HCT116 (cell line): ENCODE measurements around the gene KCND3. TPM values are rescaled to one million over a fixed set of nuclear protein-coding genes. Genes with fewer than 3 reads are reported as not detected.

ENCODE experiments used
- ATAC-seq: fragments of 200-7000 bp; cut with Tn5 transposase; 2 replicates; pipeline ENCODE4 v1.9.1; 2020; ENCODE audit warnings: mild to moderate bottlenecking, moderate library complexity
- BruUV-seq: library from RNA; stranded (reverse); fragments of 400-500 nt; replicated peaks from 2 replicates; lab custom pipeline; 2021; lab: Mats Ljungman, UMichigan
- CTCF ChIA-PET: fragments of 300-600 bp; sonication (Branson Sonifier 250); formaldehyde crosslinking; loops from one replicate; lab custom pipeline; 2021; ENCODE audit warnings: antibody characterized with exemption; lab: Charles Lee
- POLR2A ChIA-PET: fragments of 300-600, 350-600 bp; sonication (Branson Sonifier 250); formaldehyde crosslinking; loops from one replicate; lab custom pipeline; 2021; ENCODE audit warnings: antibody characterized with exemption; lab: Charles Lee
- RAD21 ChIA-PET, 2 experiments: fragments of 300-600 bp; sonication (Branson Sonifier 250); formaldehyde crosslinking; loops; one replicate each; lab custom pipeline; 2023; ENCODE audit warnings: low total read pairs in 2 of 2; ENCODE audit not compliant: uncharacterized antibody in 2 of 2, unreplicated experiment in 2 of 2, low non-redundant PET in 1 of 2; lab: Charles Lee
- DNase-seq: peaks from one replicate; pipeline ENCODE4 v3.0.0-alpha.2; 2010; ENCODE audit warnings: low read depth, low spot score
- H2AFZ ChIP-seq: fragments of 200-600 bp; shearing (Covaris generic), sonication (generic); 2 replicates; pipeline ENCODE4 v1.6.1; 2017; ENCODE audit warnings: low read depth, mixed run types, mixed read lengths, antibody characterized with exemption, low read length; ENCODE audit not compliant: poor library complexity, severe bottlenecking
- H3K27ac ChIP-seq: 2 replicates; pipeline ENCODE4 v1.5.1; 2012; ENCODE audit warnings: low read depth, low read length
- H3K27me3 ChIP-seq: fragments of 200-600 bp; sonication (generic); 2 replicates; pipeline ENCODE4 v1.6.1; 2016; ENCODE audit warnings: mixed run types, low read length, mixed read lengths; ENCODE audit not compliant: insufficient read depth
- H3K36me3 ChIP-seq, 2 experiments: fragments of 200-500 bp in 1 of 2; fragments of 200-600 bp in 1 of 2; sonication (Bioruptor generic) in 1 of 2; sonication (generic) in 1 of 2; 2 replicates each; pipeline versions ENCODE4 v1.5.1 to v1.6.1; 2014 to 2016; ENCODE audit warnings: low read length in 2 of 2, inconsistent platforms in 1 of 2, mixed read lengths in 1 of 2, mixed run types in 1 of 2; ENCODE audit not compliant: insufficient read depth in 2 of 2, control insufficient read depth in 1 of 2
- H3K4me1 ChIP-seq, 2 experiments: fragments of 200-600 bp in 1 of 2; sonication (generic) in 1 of 2; 2 replicates each; pipeline versions ENCODE4 v1.5.1 to v1.6.1; 2012 to 2017; ENCODE audit warnings: low read length in 2 of 2, inconsistent platforms in 1 of 2, mild to moderate bottlenecking in 1 of 2, mixed read lengths in 1 of 2, mixed run types in 1 of 2, moderate library complexity in 1 of 2; ENCODE audit not compliant: insufficient read depth in 2 of 2, control insufficient read depth in 1 of 2
- H3K4me2 ChIP-seq: fragments of 200-600 bp; sonication (generic); 2 replicates; pipeline ENCODE4 v1.6.1; 2017; ENCODE audit warnings: mixed run types, low read length, mixed read lengths
- H3K4me3 ChIP-seq, 2 experiments: fragments of 200-600 bp in 1 of 2; sonication (generic) in 1 of 2; replicated peaks in 1 of 2; 2 replicates each; pipeline ENCODE4 v1.5.1; 2011 to 2016; ENCODE audit warnings: low read length in 2 of 2, control low read depth in 1 of 2, low read depth in 1 of 2, mild to moderate bottlenecking in 1 of 2, mixed read lengths in 1 of 2, mixed run types in 1 of 2
- H3K79me2 ChIP-seq: fragments of 200-600 bp; sonication (generic); 2 replicates; pipeline ENCODE4 v1.6.1; 2017; ENCODE audit warnings: mild to moderate bottlenecking, mixed run types, low read length, moderate library complexity, mixed read lengths; ENCODE audit not compliant: insufficient read depth
- H3K9ac ChIP-seq: fragments of 200-600 bp; sonication (generic); 2 replicates; pipeline ENCODE4 v1.6.1; 2016; ENCODE audit warnings: low read length, mixed read lengths
- H3K9me2 ChIP-seq: fragments of 200-600 bp; sonication (generic), shearing (Covaris generic); 2 replicates; pipeline ENCODE4 v1.6.1; 2017; ENCODE audit warnings: mixed run types, mild to moderate bottlenecking, moderate library complexity; ENCODE audit not compliant: insufficient read depth
- H3K9me3 ChIP-seq, 2 experiments: fragments of 200-500 bp in 1 of 2; fragments of 200-600 bp in 1 of 2; sonication (Bioruptor generic) in 1 of 2; sonication (generic) in 1 of 2; 2 replicates each; pipeline ENCODE4 v1.6.1; 2014 to 2017; ENCODE audit warnings: low read length in 2 of 2, mixed read lengths in 2 of 2, inconsistent platforms in 1 of 2, low read depth in 1 of 2, mild to moderate bottlenecking in 1 of 2, mixed run types in 1 of 2, moderate library complexity in 1 of 2; ENCODE audit not compliant: control insufficient read depth in 1 of 2, insufficient read depth in 1 of 2
- H4K20me1 ChIP-seq: fragments of 200-600 bp; sonication (generic), shearing (Covaris generic); 2 replicates; pipeline ENCODE4 v1.6.1; 2017; ENCODE audit warnings: mixed run types, mild to moderate bottlenecking, moderate library complexity; ENCODE audit not compliant: insufficient read depth
- CTCF ChIP-seq, 3 experiments: fragments of 200-600 bp in 1 of 3; sonication (generic) in 1 of 3; IDR thresholded peaks in 2 of 3; conservative IDR thresholded peaks in 1 of 3; 2 replicates each; pipeline ENCODE4 v1.5.1; 2012 to 2017; ENCODE audit warnings: low read depth in 2 of 3, low read length in 2 of 3, antibody characterized with exemption in 1 of 3, borderline replicate concordance in 1 of 3, control low read depth in 1 of 3, mild to moderate bottlenecking in 1 of 3, mixed read lengths in 1 of 3, mixed run types in 1 of 3, moderate library complexity in 1 of 3; ENCODE audit not compliant: insufficient read depth in 1 of 3
- EGR1 ChIP-seq: IDR thresholded peaks from 2 replicates; pipeline ENCODE4 v1.6.1; 2012; ENCODE audit warnings: low read depth
- ELF1 ChIP-seq: IDR thresholded peaks from 2 replicates; pipeline ENCODE4 v1.6.1; 2012; ENCODE audit warnings: low read depth, borderline replicate concordance
- EZH2 ChIP-seq: fragments of 200-600 bp; sonication (generic); IDR thresholded peaks from 2 replicates; pipeline ENCODE4 v1.6.1; 2017; ENCODE audit warnings: antibody characterized with exemption, mixed run types
- EZH2phosphoT487 ChIP-seq: fragments of 200-600 bp; IDR thresholded peaks from 2 replicates; pipeline ENCODE4 v1.6.1; 2018; ENCODE audit warnings: antibody characterized with exemption, borderline replicate concordance
- FOSL1 ChIP-seq: IDR thresholded peaks from 2 replicates; pipeline ENCODE4 v1.6.1; 2012; ENCODE audit warnings: low read depth
- MAX ChIP-seq: IDR thresholded peaks from 2 replicates; pipeline ENCODE4 v1.6.1; 2012
- POLR2A ChIP-seq: IDR thresholded peaks from 2 replicates; pipeline ENCODE4 v1.7.0; 2011; ENCODE audit warnings: borderline replicate concordance; ENCODE audit not compliant: insufficient read depth, insufficient read length; ENCODE audit errors: extremely low read depth
- POLR2AphosphoS5 ChIP-seq: IDR thresholded peaks from 2 replicates; pipeline ENCODE4 v1.6.1; 2011; ENCODE audit warnings: mild to moderate bottlenecking, low read depth, low read length, moderate library complexity
- RAD21 ChIP-seq: IDR thresholded peaks from 2 replicates; pipeline ENCODE4 v1.6.1; 2012; ENCODE audit warnings: low read depth, mild to moderate bottlenecking
- SIN3A ChIP-seq: IDR thresholded peaks from 2 replicates; pipeline ENCODE4 v1.6.1; 2012; ENCODE audit warnings: low read depth
- SP1 ChIP-seq: IDR thresholded peaks from 2 replicates; pipeline ENCODE4 v1.6.1; 2012; ENCODE audit warnings: low read depth
- SRF ChIP-seq: IDR thresholded peaks from 2 replicates; pipeline ENCODE4 v1.6.1; 2012; ENCODE audit warnings: low read depth
- TCF7L2 ChIP-seq: IDR thresholded peaks from 2 replicates; pipeline ENCODE4 v1.7.0; 2011; ENCODE audit warnings: borderline replicate concordance, inconsistent platforms; ENCODE audit not compliant: insufficient read depth, insufficient read length; ENCODE audit errors: extremely low read depth
- ZFX ChIP-seq: fragments of 450-650 bp; IDR thresholded peaks from 2 replicates; pipeline ENCODE4 v1.6.1; 2017
- ZNF274 ChIP-seq: fragments of 200-500 bp; sonication (Bioruptor generic); IDR thresholded peaks from 2 replicates; pipeline ENCODE4 v1.6.1; 2014; ENCODE audit warnings: mild to moderate bottlenecking, low read depth, low read length, inconsistent platforms
- intact Hi-C: fragments of 100-400 bp; cut with micrococcal nuclease; formaldehyde crosslinking; loops from 2 replicates; pipeline ENCODE4 v1.10.0; 2022
- total RNA-seq: library from RNA; stranded (reverse); gene quantifications from one replicate; pipeline ENCODE4 v1.2.1, GENCODE V29; 2021; ENCODE audit not compliant: unreplicated experiment
- TF ChIP-seq, protein P1 (sequence below): IDR thresholded peaks from 2 replicates; pipeline ENCODE4 v1.6.1; 2012; ENCODE audit warnings: low read depth

The KCND3 gene
- total RNA-seq, 1 experiment from 2014 or later, result 0.44 TPM

- TF ChIP-seq ELF1, result no peak
Measured at GRCh38 chr1:111903871-111904449, 85.5 kb downstream of the KCND3 start (continued).

- no peaks in the 10 kb centered on the region for H3K79me2 ChIP-seq
- intact Hi-C loops, result no loop called here
- TF ChIP-seq POLR2AphosphoS5, result no peak
- no peak for TF ChIP-seq CTCF (IDR thresholded peaks at IDR 0.05 in 2 of 3, conservative IDR thresholded peaks at IDR 0.05 in 1 of 3; ENCODE audit: borderline replicate concordance in 1 of 3, insufficient read depth in 1 of 3, low read depth in 2 of 3, low read length in 2 of 3)
- TF ChIP-seq TCF7L2, result no peak
- no peak for TF ChIP-seq MAX
- no peak for TF ChIP-seq EZH2phosphoT487
- TF ChIP-seq, protein P1, sequence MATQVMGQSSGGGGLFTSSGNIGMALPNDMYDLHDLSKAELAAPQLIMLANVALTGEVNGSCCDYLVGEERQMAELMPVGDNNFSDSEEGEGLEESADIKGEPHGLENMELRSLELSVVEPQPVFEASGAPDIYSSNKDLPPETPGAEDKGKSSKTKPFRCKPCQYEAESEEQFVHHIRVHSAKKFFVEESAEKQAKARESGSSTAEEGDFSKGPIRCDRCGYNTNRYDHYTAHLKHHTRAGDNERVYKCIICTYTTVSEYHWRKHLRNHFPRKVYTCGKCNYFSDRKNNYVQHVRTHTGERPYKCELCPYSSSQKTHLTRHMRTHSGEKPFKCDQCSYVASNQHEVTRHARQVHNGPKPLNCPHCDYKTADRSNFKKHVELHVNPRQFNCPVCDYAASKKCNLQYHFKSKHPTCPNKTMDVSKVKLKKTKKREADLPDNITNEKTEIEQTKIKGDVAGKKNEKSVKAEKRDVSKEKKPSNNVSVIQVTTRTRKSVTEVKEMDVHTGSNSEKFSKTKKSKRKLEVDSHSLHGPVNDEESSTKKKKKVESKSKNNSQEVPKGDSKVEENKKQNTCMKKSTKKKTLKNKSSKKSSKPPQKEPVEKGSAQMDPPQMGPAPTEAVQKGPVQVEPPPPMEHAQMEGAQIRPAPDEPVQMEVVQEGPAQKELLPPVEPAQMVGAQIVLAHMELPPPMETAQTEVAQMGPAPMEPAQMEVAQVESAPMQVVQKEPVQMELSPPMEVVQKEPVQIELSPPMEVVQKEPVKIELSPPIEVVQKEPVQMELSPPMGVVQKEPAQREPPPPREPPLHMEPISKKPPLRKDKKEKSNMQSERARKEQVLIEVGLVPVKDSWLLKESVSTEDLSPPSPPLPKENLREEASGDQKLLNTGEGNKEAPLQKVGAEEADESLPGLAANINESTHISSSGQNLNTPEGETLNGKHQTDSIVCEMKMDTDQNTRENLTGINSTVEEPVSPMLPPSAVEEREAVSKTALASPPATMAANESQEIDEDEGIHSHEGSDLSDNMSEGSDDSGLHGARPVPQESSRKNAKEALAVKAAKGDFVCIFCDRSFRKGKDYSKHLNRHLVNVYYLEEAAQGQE, result no peak
- TF ChIP-seq SP1, result no peak
- TF ChIP-seq ZFX, result no peak
- TF ChIP-seq ZNF274, result no peak
- no peak for TF ChIP-seq EGR1
- no peak for TF ChIP-seq POLR2A
- no peak for TF ChIP-seq SRF
- no peak for TF ChIP-seq EZH2
- TF ChIP-seq RAD21, result no peak
- TF ChIP-seq SIN3A, result no peak
- no peak for TF ChIP-seq FOSL1
- POLR2A ChIA-PET, result no interaction called here
- CTCF ChIA-PET, result no interaction called here
- no peaks in the 10 kb centered on the region for H3K9me2 ChIP-seq
- RAD21 ChIA-PET, result no interaction called here
- H4K20me1 ChIP-seq, result no peaks in the 10 kb centered on the region
- no peak overlapping the region for H3K4me2 ChIP-seq
- no peak overlapping the region for H3K9ac ChIP-seq
- H3K4me1 ChIP-seq, result no peaks in the 10 kb centered on the region
- H3K27me3 ChIP-seq, result peaks cover 48% of the 10 kb centered on the region; the same call in 1 of the 2 replicates
- H2AFZ ChIP-seq, result no peak overlapping the region
- no TSS peak for BruUV-seq
- no peak overlapping the region for H3K27ac ChIP-seq
- ATAC-seq (no peak; the same call in 1 of the 2 replicates), DNase-seq (no peak)
- no peak overlapping the region for H3K4me3 ChIP-seq
- H3K36me3 ChIP-seq, result no peaks in the 10 kb centered on the region
- H3K9me3 ChIP-seq, result no peaks in the 10 kb centered on the region
Measured at GRCh38 chr1:111903148-111903870, 86.2 kb downstream of the KCND3 start.
